Kidney (tissue), 14 donors: ENCODE results near the gene CLN6. TPM values are rescaled to one million over a fixed set of nuclear protein-coding genes. Genes with fewer than 3 reads are reported as not detected.

Experiments used
- DNase-seq, 5 donors: peaks; one replicate each; pipeline ENCODE4 v3.0.0-alpha.2; 2013 to 2020
- FAIRE-seq: peaks from 2 replicates; lab custom pipeline; 2012; peaks lifted over from hg19 to GRCh38; lab: Jason Lieb, UNC
- H3K27ac ChIP-seq, 2 donors: one replicate each; pipeline ENCODE4 v1.7.0; 2013; ENCODE audit warnings: low read depth in 2 of 2, low read length in 2 of 2, inconsistent platforms in 1 of 2
- H3K27me3 ChIP-seq: one replicate; pipeline ENCODE4 v1.7.1; 2013; ENCODE audit warnings: low read length, inconsistent platforms; ENCODE audit not compliant: control insufficient read depth, insufficient read depth
- H3K36me3 ChIP-seq, 3 donors: one replicate each; pipeline versions ENCODE4 v1.7.0 to v1.7.1; 2013; ENCODE audit warnings: low read length in 3 of 3, control low read depth in 1 of 3, inconsistent platforms in 1 of 3; ENCODE audit not compliant: insufficient read depth in 3 of 3, control insufficient read depth in 2 of 3
- H3K4me1 ChIP-seq, 3 donors: one replicate each; pipeline versions ENCODE4 v1.7.0 to v1.7.1; 2013; ENCODE audit warnings: low read length in 3 of 3, inconsistent platforms in 1 of 3, low read depth in 1 of 3; ENCODE audit not compliant: control insufficient read depth in 2 of 3, insufficient read depth in 2 of 3
- H3K4me3 ChIP-seq, 3 donors: one replicate each; pipeline versions ENCODE4 v1.7.0 to v1.8.1; 2013; ENCODE audit warnings: low read length in 3 of 3, control low read depth in 1 of 3, inconsistent platforms in 1 of 3
- H3K9ac ChIP-seq, 3 donors: one replicate each; pipeline versions ENCODE4 v1.7.0 to v1.7.1; 2013; ENCODE audit warnings: low read length in 3 of 3, control low read depth in 1 of 3, inconsistent platforms in 1 of 3
- H3K9me3 ChIP-seq, 3 donors: one replicate each; pipeline versions ENCODE4 v1.7.0 to v1.7.1; 2013; ENCODE audit warnings: low read length in 3 of 3, control low read depth in 1 of 3, inconsistent platforms in 1 of 3; ENCODE audit not compliant: control insufficient read depth in 2 of 3, insufficient read depth in 1 of 3
- CTCF ChIP-seq: IDR thresholded peaks from 3 replicates; pipeline ENCODE4 v1.5.1; 2012; ENCODE audit warnings: mild to moderate bottlenecking, moderate library complexity, borderline replicate concordance; ENCODE audit not compliant: insufficient read depth; ENCODE audit errors: extremely low read depth
- intact Hi-C: fragments of 100-400 bp; cut with DNase I; formaldehyde crosslinking; loops from one replicate; pipeline ENCODE4 v1.11.1; 2022
- polyA plus RNA-seq: library from polyadenylated mRNA; stranded (reverse); fragments of 350-450 nt; fragmentation: Illumina TruSeq; extraction: RNeasy Lipid Tissue Mini Kit (QIAGEN cat#74804); gene quantifications from one replicate; pipeline ENCODE4 v1.2.3, GENCODE V29; 2014; ENCODE audit warnings: low read depth, low replicate concordance; ENCODE audit not compliant: insufficient read depth
- total RNA-seq: library from RNA; stranded (reverse); fragmentation: NEBNext Ultra II Directional; extraction: Animal tissue kit (Norgen Biotek cat#: 25700); gene quantifications from one replicate; pipeline ENCODE4 v1.2.1, GENCODE V29; 2021
- donor health status: control.
- donor health status: control.
- donor health status: control.
- donor health status: control.
- donor health status: control.
- donor health status: DM: yes; HTN: yes; CAD: no.
- donor health status: Normal renal cell carcinoma (clear cell type).

Gene CLN6
- total and polyA plus RNA-seq, 2 donors from 2014 or later = 30.8 to 36.6 TPM

GRCh38 chr15:68231102-68231818, 1.7 kb upstream of the CLN6 start:
- no peak for FAIRE-seq
- peaks cover 0 to 17% (median 15%) of the 10 kb centered on the region in 3 donors for H3K4me1 ChIP-seq
- no peaks in the 10 kb centered on the region for H3K36me3 ChIP-seq
- intact Hi-C loops = no loop called here
- DNase-seq = peak in 1 of 5 donors; percentile 34
- no peak overlapping the region for H3K4me3 ChIP-seq
- H3K27ac ChIP-seq = no peak overlapping the region
- H3K27me3 ChIP-seq = no peaks in the 10 kb centered on the region
- H3K9me3 ChIP-seq = no peaks in the 10 kb centered on the region
- no peak overlapping the region for H3K9ac ChIP-seq
- no peak for TF ChIP-seq CTCF

- no peaks in the 10 kb centered on the region for H3K9me3 ChIP-seq
- H3K27me3 ChIP-seq = no peaks in the 10 kb centered on the region
- H3K36me3 ChIP-seq = no peaks in the 10 kb centered on the region
- intact Hi-C loops = no loop called here
- no peak for TF ChIP-seq CTCF
- peak overlapping the region in 2 of 3 donors; percentile 43 to 56 for H3K9ac ChIP-seq
- no peak for FAIRE-seq
- peak in 2 of 5 donors; percentile 42 to 54 for DNase-seq
- peak overlapping the region; percentile 54 to 82 (median 63) for H3K4me3 ChIP-seq
- H3K4me1 ChIP-seq = peaks cover 0 to 17% (median 15%) of the 10 kb centered on the region in 3 donors
- peak overlapping the region; percentile 78 to 87 for H3K27ac ChIP-seq
Measured at GRCh38 chr15:68230157-68231100, 901 bp upstream of the CLN6 start.

GRCh38 chr15:68228971-68229385, 550 bp downstream of the CLN6 start:
- FAIRE-seq (no peak), DNase-seq (peak in 3 of 5 donors; percentile 18 to 71 (median 33))
- Histone ChIP-seq H3K36me3 (no peaks in the 10 kb centered on the region), H3K27me3 (no peaks in the 10 kb centered on the region), H3K9ac (peak overlapping the region in 2 of 3 donors; percentile 66 to 76), H3K4me1 (peaks cover 0 to 17% (median 15%) of the 10 kb centered on the region in 3 donors), H3K9me3 (no peaks in the 10 kb centered on the region), H3K27ac (peak overlapping the region; percentile 74 to 87), H3K4me3 (peak overlapping the region; percentile 46 to 82 (median 50))
- intact Hi-C loops = no loop called here
- no peak for TF ChIP-seq CTCF
